ENCODE measurements around the gene ST6GAL1. TPM values are rescaled to one million over a fixed set of nuclear protein-coding genes. Genes with fewer than 3 reads are reported as not detected.
A peak's percentile ranks its signal among the peaks of the same experiment; 100 is the strongest.
"Not testable (repeated sequence)": the region's sequence is repeated elsewhere in the genome, so short reads cannot be mapped to it uniquely, and the experiment has no call there.

The ST6GAL1 gene
- total RNA-seq, 2 donors from 2014 or later = 57.3 to 62.6 TPM

DNA sequence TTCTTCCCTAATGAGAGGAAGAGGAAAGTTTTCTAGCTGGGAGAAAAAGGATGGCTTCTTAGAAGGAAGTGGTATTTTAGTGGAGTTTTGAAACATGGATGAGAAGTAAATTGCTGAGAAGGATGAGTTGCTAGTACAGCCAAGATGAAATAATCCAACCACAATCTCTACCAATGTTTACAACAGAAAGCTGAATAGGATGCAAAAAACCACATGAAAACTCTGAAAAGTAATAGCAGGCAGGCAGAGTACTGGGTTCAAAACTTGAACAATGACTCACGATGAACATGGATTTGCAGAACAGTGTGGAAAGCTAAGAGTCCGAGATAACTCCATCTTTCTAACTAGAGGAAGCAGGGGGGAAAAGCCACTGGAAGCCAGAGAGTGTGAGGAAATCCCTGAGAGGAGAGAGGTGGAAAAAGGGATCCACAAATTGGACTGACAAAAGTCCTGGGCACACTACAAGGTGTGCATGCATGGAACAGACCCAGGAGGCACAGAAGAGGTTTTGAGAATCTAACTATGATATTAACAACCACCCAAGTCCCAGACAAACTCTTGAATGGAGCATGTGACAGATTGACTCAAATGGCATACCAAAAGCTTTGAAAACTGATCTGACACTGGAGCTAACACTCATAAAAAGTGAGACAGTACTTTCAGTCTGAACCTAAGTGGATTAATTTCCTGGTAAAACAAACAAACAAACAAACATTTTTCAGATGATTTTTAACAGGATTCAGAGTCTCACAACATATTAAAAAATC is 76.7 kb downstream of the ST6GAL1 start:
- DNase-seq = no peak
- ATAC-seq = no peak
- intact Hi-C loops (cut with DNase I, micrococcal nuclease) = no loop called here

DNA sequence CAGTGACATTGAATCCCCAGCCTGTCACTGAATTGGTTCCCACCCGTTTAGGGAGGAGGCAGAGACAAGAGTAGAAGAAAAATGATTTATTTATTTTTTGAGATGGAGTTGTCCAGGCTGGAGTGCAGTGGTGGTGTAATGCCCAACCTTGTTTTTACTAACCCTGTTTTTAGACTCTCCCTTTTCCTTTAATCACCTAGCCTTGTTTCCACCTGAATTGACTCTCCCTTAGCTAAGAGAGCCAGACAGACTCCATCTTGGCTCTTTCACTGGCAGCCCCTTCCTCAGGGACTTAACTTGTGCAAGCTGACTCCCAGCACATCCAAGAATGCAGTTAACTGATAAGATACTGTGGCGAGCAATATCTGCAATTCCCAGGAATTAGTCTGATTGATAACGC is 80.1 kb downstream of the ST6GAL1 start:
- intact Hi-C loops (cut with DNase I, micrococcal nuclease); ATAC-seq; DNase-seq: not testable (repeated sequence)

DNA sequence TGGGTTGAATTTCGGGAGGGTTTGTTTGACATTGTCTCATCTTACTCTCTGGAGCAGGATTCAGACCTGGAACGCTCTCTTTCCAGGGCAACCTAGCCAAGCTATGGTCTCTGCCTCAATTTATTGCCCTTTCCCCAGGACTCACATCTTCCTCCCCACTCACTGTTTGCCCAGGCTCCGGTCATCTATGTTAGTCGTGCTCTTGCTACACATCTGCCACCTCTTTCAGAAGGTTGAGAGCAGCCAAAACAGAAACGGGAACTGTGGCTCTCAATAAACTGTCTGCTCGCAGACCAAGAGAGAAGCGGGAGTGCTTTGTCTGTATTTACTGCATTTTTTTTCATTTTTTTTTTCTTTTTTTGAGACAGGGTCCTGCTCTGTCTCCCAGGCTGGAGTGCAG is 81.6 kb downstream of the ST6GAL1 start:
- peak; percentile 22 for ATAC-seq
- DNase-seq = no peak
- intact Hi-C loops (cut with DNase I, micrococcal nuclease) = no loop called here

DNA sequence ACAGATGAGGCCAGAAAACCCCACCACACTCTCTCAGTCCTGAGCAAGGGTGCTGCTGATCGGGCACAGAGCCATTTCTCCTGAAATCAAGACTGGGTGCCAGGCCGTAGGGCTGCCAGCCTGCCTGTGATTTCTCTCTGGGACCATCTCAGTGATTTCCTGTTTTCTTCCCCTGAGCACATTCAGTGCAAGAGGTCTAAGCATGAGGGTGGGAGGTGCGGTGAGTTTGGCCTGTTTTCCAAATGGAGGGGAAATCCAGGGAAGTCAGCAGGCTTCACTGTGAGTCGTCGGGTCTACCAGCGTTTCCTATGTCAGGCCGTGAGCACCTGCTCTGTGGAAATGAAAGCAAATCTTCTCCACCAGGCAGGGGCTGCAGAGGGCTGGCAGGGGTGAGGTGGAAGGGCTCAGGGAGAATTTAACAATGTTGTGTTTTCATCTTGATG is 82.3 kb downstream of the ST6GAL1 start:
- peak in 1 of 2 donors; percentile 43 for DNase-seq
- ATAC-seq = no peak
- intact Hi-C loops (cut with DNase I, micrococcal nuclease) = no loop called here

DNA sequence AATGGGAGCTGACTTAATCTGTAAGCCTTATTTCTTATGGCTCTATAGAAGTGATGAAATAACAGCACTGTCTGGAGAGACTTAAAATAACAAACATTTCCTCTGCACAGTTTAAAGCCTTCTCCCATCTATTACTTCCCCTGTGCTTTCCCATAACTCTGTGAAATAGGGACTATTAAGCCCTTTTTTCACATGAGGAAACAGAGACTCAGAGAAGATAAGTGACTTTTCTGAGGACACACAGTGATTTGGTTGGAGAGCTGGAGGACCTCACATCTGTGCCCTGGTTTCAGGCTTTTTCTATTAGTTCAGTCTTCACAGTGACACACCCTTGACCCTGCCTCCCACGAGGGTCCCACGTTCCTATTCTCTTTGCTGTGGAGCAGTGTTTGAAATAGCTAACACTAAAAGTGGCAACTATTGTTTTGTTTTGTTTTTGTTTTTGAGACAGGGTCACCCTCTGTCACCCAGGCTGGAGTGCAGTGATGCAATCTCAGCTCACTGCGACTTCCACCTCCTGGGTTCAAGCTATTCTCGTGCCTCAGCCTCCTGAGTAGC is 82.9 kb downstream of the ST6GAL1 start:
- DNase-seq (no peak), ATAC-seq (no peak)
- intact Hi-C loops (cut with DNase I, micrococcal nuclease) = no loop called here

DNA sequence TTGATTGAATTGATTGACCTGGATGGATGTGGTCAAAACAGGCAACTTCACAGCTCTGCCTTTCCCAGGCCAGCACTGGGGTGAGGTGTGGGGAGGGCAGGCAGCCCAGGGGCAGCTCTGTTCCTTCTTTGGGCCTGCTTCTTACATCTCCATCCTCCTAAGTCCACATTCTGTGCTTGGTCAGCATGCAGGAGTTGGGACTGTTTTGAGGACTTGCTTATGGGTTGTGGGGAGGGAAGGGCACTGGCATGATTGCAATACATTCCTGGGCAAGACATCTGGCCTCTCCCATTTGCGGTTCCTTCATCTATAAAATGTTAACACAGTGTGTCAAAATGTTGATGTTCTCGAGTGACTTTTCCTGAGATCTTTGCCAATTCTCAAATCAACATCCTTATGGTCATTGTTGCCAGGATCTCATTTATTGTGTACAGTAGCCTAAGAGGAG is 84.1 kb downstream of the ST6GAL1 start:
- ATAC-seq (no peak), DNase-seq (no peak)
- intact Hi-C loops (cut with DNase I, micrococcal nuclease) = no loop called here

DNA sequence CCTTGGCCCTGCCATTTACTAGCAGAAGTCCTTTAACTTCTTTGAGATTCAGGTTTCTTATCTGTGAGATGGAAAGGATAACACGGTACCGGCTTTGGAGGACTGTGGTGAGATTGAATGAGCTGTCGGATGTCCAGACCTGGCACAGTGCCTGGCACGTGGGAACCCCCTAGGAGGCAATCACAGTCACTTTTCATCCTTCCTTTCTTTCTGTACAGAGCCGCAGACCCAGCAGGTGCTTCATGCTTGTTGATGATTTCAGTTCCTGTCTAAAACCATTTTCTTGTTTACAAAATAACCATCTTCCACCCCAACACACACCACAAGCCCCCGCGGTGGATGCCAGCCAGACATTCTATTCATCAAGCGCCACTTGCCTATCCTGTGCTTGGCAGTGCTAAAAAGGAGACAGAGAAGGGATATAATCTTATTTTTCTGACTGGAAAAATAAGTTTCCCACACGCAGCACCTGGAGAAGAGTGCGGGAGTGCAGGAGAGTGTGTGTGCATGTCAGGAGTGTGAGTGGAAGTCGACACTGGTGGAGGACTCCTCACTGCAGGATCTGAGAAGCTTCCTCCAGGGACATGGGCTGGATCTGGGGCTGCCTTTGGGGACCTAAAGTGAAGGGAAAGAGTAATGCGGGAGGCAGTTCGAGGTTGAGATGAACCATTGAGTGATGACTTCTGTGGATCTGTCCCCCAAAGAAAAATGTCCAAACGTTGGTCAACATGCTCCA is 85.7 kb downstream of the ST6GAL1 start:
- intact Hi-C loops (cut with DNase I, micrococcal nuclease) = no loop called here
- ATAC-seq = no peak
- peak in 1 of 2 donors; percentile 51 for DNase-seq

DNA sequence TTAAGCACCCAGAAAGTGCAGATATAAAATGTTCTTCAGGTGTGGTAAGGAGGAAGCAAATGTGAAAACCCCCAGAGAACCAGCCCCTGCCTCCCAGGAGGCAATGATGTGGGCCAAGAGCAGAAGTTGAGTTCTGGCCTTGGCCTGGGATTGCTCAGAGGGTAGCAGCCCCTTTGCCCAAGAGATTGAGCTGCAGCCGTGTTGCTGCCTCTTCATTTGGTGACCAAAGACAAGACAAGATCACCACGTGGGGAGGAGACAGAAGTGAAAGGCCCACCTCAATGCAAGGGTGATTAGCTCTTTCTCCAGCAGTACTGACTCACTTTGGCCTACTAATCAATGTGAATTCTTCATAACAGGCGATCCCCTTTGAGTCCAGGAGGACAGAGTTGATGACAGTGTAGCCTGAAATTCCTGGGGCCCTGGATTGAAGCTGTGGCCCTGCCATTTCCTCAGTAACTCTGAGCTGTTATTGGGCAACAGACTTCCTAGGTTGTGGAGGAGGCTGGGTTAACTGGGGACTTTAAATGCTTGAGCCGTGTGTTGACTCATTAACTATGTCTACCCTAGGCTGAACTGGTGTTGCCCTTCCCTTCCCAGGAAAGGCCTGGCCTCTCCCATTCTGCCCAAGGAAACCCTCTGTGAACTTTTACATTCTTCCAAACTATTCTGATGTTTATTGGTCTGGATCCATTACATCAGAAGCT is 86.5 kb downstream of the ST6GAL1 start:
- ATAC-seq = peak; percentile 64
- intact Hi-C loops (cut with DNase I, micrococcal nuclease) = no loop called here
- no peak for DNase-seq

DNA sequence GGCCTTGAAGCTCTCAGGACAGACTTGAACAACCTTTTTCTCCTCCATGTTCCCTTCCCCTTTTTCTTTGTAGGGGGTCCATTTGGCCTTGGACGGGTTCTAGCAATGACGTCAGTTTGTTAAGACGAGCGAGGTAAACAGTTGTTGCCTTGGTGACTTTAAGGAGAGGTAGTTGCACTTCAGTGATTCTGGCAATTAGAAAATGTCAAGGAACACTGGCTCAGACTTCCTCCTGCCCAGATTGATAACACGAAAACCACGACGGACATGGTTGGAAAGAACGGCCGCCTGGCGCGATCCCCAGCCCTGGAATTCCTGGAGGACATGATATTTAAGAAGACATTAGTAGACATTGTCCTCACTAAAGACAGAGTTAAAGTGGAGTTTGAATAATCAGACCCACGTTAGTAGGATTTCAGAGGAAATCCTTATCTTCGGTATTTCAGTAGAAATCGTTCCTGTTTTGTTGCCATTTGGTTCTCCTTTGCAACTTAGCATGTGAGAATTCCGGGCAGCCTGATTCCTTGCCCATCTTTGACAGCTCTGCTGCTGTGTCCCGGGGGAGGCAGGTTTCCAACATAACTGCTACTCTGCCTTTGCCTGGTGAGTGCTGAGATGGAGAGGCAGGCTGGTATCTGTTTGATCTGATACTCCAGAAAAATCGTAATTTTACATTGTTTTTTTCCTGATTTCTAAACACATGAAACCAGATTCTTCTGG is 87.3 kb downstream of the ST6GAL1 start:
- intact Hi-C loops (cut with DNase I, micrococcal nuclease) = no loop called here
- ATAC-seq = no peak
- no peak for DNase-seq

DNA sequence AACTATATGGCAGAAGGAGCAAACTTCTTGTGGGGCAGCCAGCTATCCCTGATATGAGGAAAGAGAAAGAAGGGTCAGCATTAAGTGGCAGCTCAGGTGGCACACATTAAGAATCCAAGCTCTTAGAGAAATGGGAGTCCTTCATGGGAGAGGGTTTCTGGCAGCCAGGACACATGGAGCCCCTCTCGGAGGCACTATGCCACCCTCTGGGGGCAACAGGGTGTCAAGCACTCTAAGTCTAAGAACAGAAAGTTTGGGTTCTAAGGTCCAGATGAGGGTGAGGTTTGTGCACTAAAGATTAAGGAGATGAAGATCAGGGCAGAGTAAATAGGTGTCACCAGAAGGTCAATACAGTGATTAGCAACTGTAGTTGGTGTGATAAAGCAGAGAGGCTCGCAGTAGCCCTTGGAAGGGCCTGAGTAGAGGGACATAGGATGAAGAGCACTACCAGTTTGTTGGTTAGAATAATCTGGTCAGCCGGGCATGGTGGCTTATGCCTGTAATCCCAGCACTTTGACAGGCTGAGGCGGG is 89.3 kb downstream of the ST6GAL1 start:
- no peak for ATAC-seq
- intact Hi-C loops (cut with DNase I, micrococcal nuclease) = no loop called here

DNA sequence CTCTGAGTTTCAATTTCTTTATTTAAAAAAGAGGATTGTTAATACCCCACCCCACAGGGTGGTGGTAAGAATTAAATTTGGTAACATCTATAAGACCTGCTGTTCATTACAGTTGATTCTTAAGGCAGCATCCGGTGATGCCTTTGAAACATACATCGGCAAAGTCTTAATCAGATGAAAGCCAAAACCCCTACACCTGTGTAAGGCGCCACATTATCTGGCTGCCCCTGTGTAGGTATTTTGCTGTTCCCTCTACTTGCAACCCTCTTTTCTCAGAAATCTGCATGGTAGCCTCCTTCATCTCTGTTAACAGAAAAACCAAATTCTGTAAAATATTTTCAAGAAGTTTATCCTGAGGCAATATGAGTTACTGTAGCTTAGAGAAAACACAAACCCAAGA is 90.0 kb downstream of the ST6GAL1 start:
- intact Hi-C loops (cut with DNase I, micrococcal nuclease) = no loop called here
- ATAC-seq = no peak
- no peak for DNase-seq

More for the DNA sequence above, 89.3 kb downstream of the ST6GAL1 start:
- DNase-seq = no peak

DNA sequence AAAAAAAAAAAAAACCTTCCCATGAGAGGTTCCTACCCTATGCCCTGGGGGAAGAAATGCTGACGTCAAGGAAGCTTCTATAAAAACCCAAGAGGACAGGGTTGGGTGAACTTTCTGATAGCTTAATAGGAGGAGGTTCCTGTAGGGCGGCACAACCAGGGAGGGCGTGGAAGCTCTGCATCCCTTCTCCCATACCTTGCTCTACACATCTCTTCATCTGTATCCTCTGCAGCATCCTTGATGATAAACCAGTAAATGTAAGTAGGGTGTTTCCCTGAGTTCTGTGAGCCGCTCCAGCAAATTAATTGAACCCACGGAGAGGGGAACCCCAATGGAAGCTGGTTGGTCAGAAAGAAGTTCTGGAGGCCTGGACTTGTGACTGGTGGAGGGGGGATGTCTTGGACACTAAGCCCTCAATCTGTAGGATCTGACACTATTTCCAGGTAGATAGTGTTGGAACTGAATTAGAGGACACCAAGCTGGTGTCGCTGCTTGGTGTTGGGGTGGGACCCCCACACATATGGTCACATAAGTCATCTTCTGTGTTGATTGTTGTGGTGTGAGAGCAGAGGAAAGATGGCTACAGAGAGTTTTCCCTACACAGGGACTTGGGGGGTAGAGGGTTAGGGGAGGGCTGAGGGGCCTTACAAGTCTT is 91.5 kb downstream of the ST6GAL1 start:
- ATAC-seq = no peak
- intact Hi-C loops (cut with DNase I, micrococcal nuclease) = no loop called here
- DNase-seq = no peak

DNA sequence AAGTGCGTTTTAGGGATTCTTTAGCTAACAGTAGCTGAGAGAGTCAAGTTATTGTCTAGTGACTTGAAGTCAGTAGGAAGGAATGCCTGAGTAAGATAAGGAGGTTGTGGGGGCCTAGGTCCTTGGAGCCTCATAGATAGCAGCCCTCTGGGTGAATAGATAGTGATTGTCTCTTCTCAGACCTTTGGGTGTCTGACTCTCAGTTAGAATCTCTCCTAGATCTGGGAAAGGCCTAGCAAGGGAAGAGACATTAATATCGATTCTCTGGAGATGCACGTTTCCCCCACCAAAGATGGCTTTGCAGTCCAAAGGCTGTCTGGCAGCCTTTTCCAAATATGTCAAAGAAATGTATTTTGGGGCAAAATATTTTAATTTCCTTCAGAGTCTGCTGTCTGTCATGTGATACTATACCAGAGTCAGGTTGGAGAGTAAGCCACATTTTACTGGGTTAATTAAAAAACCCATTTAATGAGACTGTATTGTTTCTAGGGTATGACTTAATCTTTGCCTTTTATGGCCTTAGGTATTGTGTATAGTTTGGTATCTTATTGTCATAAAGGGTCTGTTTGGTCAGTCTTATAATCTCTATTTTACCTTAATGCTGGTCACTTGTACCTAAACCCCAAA is 92.2 kb downstream of the ST6GAL1 start:
- no peak for DNase-seq
- no peak for ATAC-seq

DNA sequence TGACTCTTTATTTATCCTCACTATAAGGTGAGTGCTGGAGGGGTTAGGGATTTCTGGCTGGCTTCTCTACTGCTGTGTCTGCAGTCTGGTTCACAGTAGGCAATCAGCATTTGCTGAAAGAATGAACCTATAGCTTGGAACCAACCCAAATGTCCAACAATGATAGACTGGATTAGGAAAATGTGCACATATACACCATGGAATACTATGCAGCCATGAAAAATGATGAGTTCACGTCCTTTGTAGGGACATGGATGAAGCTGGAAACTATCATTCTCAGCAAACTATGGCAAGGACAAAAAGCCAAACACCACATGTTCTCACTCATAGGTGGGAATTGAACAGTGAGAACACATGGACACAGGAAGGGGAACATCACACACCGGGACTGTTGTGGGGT is 93.0 kb downstream of the ST6GAL1 start:
- intact Hi-C loops (cut with DNase I, micrococcal nuclease); DNase-seq; ATAC-seq: not testable (repeated sequence)

More for the DNA sequence above, 92.2 kb downstream of the ST6GAL1 start:
- intact Hi-C loops (cut with DNase I, micrococcal nuclease) = no loop called here

DNA sequence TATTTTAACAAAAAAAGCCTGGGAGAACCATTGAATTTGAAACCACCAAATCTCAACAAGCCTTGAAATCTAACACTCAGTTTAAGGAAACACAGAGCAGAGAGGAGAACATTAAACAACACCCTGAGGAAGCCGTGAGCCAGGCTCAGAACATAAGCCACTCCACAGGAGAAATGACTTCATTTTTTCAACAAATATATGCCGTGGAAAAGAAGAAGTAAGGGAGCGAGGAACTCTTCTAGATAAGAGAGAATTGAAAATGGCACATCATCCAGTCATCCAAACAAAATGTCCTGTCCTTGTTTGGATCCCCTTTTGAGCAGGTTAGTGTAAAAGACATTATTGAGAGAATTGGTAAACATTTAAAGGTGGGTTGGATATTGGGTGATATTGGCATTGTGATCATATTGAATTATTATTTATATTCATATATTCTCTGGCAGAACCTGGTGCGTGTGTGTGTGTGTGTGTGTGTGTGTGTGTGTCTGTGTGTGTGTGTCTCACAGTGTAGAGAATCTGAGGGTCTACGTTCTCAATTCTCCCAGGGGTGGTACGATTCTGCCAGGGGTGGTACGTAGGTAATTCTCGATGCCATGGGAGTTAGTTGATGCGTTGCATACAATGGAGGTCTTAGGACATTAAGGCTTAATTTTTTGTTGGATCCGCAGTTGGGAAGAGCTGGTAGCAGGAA is 94.4 kb downstream of the ST6GAL1 start:
- intact Hi-C loops (cut with DNase I, micrococcal nuclease) = no loop called here
- ATAC-seq (no peak), DNase-seq (no peak)

DNA sequence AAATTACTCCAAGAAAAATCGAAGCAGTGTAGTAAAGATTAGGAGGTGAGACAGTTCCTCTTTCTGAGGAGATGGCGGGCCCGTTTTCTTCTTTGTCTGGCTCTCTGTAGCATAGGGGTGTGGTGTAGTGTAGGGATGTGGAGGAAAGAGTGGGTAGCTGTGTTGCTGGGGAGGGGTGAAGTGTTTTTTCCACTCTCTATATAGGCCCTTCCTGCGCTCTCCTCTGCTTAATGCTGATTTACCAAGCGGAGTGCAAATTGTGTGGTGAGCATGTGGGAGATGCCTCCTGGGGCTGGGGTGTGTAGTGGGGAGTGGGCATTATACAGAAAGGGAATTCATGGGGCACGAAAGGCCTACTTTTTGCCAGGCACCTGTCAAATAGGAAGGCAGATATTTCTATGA is 94.9 kb downstream of the ST6GAL1 start:
- DNase-seq (no peak), ATAC-seq (peak; percentile 23)
- intact Hi-C loops (cut with DNase I, micrococcal nuclease) = no loop called here
